GM18519 (cell line): Measurements from ENCODE around the gene MMP10.
"Not testable (repeated sequence)": the region's sequence is repeated elsewhere in the genome, so short reads cannot be mapped to it uniquely, and the experiment has no call there.

Experiments
- ATAC-seq: cut with Tn5 transposase; IDR thresholded peaks from one replicate; pipeline ENCODE4 v1.9.1; 2021; ENCODE audit warnings: mild to moderate bottlenecking, moderate library complexity; ENCODE audit not compliant: unreplicated experiment, low FRiP score

MMP10 gene

DNA sequence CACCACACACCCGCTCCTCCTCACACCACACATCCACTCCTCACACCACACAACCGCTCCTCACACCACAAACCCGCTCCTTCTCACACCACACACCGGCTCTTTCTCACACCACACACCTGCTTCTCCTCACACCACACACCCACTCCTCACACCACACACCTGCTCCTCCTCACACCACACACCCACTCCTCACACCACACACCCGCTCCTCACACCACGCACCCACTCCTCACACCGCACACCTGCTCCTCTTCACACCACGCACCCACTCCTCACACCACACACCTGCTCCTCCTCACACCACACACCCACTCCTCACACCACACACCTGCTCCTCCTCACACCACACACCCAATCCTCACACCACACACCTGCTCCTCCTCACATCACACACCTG, 49.5 kb downstream of the MMP10 start:
- ATAC-seq: not testable (repeated sequence)

DNA sequence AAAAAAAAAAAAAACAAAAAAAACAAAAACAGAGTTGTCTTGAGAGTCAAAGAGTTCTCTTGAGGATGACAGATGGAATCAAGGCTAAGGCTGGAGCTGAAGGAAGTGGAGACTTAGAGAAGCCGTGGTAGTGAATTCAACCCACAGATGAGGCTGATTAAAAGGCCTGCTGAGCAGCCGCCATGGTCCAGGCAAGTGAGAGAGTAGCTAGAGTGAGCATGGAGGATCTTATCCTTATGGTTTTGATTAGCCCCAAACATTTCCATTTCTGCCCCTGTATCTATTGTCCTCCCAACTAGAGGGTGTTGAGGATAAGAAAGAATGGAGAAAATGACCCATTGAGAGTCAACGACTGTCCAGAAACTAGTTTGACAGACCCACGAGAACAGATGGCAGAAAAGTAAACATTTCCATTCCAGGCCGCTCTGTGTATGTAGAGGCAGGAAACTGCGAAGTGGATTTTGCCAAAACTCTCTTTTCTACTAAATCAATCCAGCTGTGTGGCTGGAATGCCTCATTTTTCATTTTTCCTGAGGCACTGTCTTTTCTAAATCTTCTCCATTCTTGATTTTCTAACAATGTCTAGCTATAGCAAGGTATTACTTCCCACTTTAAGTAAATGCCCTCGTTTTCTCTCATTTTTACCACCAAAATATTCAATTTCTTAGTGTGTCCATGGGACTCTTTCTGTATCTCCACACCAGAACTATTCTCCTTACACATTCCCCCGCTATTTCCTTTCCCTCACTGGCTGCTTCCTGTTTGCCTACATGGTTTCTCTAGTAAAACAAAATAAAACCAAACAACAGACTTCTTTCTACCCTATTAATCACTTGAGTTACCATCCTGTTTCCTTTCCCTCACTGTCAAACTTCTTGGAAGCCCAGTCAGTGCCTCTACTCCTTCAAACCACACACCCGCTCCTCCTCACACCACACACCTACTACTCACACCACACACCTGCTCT, 50.3 kb downstream of the MMP10 start:
- ATAC-seq: no peak

DNA sequence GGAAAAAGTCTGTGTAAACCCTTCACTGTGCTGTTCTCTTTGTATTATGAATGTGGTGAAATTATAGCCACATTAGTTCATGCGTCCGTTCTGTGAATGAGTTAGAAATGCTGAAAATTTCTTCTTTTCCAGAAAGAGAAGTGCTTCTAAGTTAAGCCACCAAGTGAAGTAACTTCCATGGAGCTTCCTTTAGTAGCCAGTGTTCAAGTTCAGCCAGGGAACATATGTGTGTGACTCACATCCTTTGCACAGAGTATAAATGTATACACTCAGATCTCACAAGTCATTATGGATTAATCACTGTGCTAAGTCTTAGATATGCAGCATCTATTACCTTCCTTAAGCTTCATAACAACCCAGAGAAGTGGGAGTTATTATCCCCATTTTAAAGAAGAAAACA, 52.5 kb downstream of the MMP10 start:
- no peak for ATAC-seq

DNA sequence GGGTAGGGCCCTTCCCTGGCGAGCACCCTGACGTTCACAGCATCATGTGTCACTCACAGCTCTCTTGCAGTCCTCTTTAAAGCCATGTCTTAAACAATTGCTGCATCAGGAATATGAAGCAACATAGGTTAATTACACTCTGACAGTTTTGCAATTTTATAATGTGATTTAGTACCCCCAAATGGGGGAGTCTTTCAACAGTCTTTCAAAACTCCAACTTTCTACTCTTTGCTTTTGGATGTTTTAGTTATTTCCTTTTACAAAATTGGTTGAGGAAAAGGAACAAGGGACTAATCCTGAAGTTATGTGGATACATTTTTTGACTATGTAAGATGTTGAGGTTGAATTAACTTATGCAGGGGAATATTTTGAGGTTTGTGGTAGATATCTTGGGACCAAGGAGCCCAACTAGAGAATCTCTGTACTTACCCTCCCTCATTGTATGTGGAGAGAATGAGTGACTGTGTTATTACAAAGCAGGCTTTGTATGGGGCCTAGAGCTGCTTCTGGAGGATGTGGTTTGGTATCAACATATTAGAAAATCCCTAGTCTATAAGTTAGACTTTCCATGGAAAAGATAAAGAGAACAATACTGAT, 55.4 kb downstream of the MMP10 start, which contains the start of gene MMP8:
MMP8 (minus strand) TSS at position 51 of the 597 bp plus-strand sequence. CDS start 99 bp downstream, outside the sequence.
- no peak for ATAC-seq

DNA sequence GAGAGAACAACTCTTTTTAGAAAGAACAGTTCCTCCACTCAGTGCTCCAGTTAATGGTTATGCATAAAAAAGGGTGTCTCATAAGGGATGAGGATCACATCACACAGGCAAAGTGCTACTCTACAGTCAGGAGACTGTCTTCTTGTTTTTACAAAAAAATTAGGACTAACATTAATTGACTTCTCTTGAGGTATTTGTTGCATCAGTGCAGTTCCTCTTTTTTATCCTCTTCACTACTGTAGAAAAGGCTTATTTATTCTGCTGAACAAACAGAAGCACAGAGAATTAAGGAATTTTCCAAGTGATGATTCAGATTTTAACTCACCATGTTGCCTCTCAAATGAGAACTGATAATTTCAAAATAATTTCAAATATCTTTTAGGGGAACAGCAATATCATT, 57.6 kb downstream of the MMP10 start:
- no peak for ATAC-seq
